Stomach (tissue), 4 donors: ENCODE measurements around the gene AP1B1.
A peak's percentile ranks its signal among the peaks of the same experiment; 100 is the strongest.

Source experiments
- CTCF ChIP-seq, 7 experiments: fragments of 450-650 bp in 4 of 7; fragments of 200-600 bp in 3 of 7; sonication (generic) in 3 of 7; IDR thresholded peaks; one replicate each; pipeline ENCODE4 v1.5.1; 2016 to 2019; ENCODE audit warnings: antibody characterized with exemption in 7 of 7, control low read depth in 2 of 7, mild to moderate bottlenecking in 1 of 7
- EP300 ChIP-seq: sonication (generic); formaldehyde crosslinking; IDR thresholded peaks from one replicate; pipeline ENCODE4 v1.6.1; 2017; ENCODE audit warnings: antibody characterized with exemption

GRCh38 chr22:29313126-29313575, 75.2 kb downstream of the AP1B1 start:
- TF ChIP-seq CTCF (IDR thresholded peaks at IDR 0.05), result peak in 5 of 7 experiments; percentile 30 to 64 (median 54)
- no peak for TF ChIP-seq EP300
